NOMO-1 treated with dmso at 0.1 percent for 144 hours (cell line): Measurements from ENCODE around the gene TKFC.

ENCODE experiments used
- DNase-seq: peaks from one replicate; lab custom pipeline; 2025; ENCODE audit not compliant: unreplicated experiment; lab: John Stamatoyannopoulos, UW

Gene TKFC

GRCh38 chr11:61345170-61345610 is 12.2 kb downstream of the TKFC start:
- no peak for DNase-seq

GRCh38 chr11:61345954-61346843 is 13.2 kb downstream of the TKFC start:
- no peak for DNase-seq

GRCh38 chr11:61347916-61348461 is 15.0 kb downstream of the TKFC start:
- no peak for DNase-seq

GRCh38 chr11:61349189-61349751 is 16.2 kb downstream of the TKFC start:
- DNase-seq: no peak

GRCh38 chr11:61349916-61350315 is 16.9 kb downstream of the TKFC start:
- no peak for DNase-seq

- DNase-seq: no peak
Measured at GRCh38 chr11:61350336-61350735, 17.3 kb downstream of the TKFC start.

- DNase-seq: no peak
Measured at GRCh38 chr11:61350803-61351202, 17.8 kb downstream of the TKFC start.

GRCh38 chr11:61352038-61352437 is 19.0 kb downstream of the TKFC start:
- no peak for DNase-seq

- DNase-seq: no peak
Measured at GRCh38 chr11:61353131-61354067, 20.4 kb downstream of the TKFC start.

- DNase-seq: no peak
Measured at GRCh38 chr11:61354208-61354607, 21.2 kb downstream of the TKFC start.

- no peak for DNase-seq
Measured at GRCh38 chr11:61356706-61357105, 23.7 kb downstream of the TKFC start.

GRCh38 chr11:61357233-61357893 is 24.3 kb downstream of the TKFC start:
- peak; percentile 84 for DNase-seq

GRCh38 chr11:61357894-61358239 is 24.8 kb downstream of the TKFC start:
- DNase-seq: no peak

- DNase-seq: no peak
Measured at GRCh38 chr11:61358566-61358965, 25.5 kb downstream of the TKFC start.

GRCh38 chr11:61359516-61359915 is 26.5 kb downstream of the TKFC start:
- no peak for DNase-seq

- DNase-seq: no peak
Measured at GRCh38 chr11:61361237-61361740, 28.3 kb downstream of the TKFC start.

- peak; percentile 94 for DNase-seq
Measured at GRCh38 chr11:61361741-61362541, 28.9 kb downstream of the TKFC start, which contains the start of the genes CYB561A3 and TMEM138. Gene CYB561A3, minus strand, starts transcription at chr11:61361882. Its CDS starts 5,169 bp downstream, at chr11:61356713. Gene TMEM138, plus strand, starts transcription at chr11:61362374. Its CDS starts 2,017 bp downstream, at chr11:61364391.

- DNase-seq: no peak
Measured at GRCh38 chr11:61362542-61362875, 29.5 kb downstream of the TKFC start.

GRCh38 chr11:61364012-61364675 is 31.1 kb downstream of the TKFC start:
- DNase-seq: no peak
